ENCODE results near the gene PPM1M.

DNA sequence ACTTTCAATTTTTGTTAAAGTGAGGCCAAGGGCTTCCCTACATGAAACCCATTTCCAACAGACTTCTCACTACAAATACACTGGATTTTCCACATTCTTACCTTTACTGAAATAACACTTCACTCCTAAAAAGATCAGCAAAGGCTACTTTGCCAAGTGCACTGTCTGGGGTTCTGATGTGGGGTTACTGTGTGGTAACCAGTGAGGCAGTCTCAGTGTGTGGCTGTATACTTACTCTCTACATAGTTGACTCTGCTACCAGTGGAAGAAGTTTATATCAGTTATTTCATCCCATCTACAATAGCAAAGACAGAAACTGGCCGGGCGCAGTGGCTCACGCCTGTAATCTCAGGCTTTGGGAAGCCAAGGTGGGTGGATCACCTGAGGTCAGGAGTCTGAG is 27.3 kb downstream of the PPM1M start:
- no peak for TF ChIP-seq EZH2phosphoT487 (IDR thresholded peaks at IDR 0.05)
- TF ChIP-seq, protein P1, sequence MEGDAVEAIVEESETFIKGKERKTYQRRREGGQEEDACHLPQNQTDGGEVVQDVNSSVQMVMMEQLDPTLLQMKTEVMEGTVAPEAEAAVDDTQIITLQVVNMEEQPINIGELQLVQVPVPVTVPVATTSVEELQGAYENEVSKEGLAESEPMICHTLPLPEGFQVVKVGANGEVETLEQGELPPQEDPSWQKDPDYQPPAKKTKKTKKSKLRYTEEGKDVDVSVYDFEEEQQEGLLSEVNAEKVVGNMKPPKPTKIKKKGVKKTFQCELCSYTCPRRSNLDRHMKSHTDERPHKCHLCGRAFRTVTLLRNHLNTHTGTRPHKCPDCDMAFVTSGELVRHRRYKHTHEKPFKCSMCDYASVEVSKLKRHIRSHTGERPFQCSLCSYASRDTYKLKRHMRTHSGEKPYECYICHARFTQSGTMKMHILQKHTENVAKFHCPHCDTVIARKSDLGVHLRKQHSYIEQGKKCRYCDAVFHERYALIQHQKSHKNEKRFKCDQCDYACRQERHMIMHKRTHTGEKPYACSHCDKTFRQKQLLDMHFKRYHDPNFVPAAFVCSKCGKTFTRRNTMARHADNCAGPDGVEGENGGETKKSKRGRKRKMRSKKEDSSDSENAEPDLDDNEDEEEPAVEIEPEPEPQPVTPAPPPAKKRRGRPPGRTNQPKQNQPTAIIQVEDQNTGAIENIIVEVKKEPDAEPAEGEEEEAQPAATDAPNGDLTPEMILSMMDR (IDR thresholded peaks at IDR 0.05): no peak

All from neural progenitor cell (in vitro differentiated cells).